D721Med (cell line): ENCODE measurements around the gene RPS6KC1.
"Not testable (repeated sequence)": the region's sequence is repeated elsewhere in the genome, so short reads cannot be mapped to it uniquely, and the experiment has no call there.

Experiments
- DNase-seq: peaks from one replicate; pipeline ENCODE4 v3.0.0; 2011; ENCODE audit warnings: low spot score; ENCODE audit not compliant: insufficient read length
- FAIRE-seq: peaks from 2 replicates; lab custom pipeline; 2011; peaks lifted over from hg19 to GRCh38; lab: Jason Lieb, UNC
- CTCF ChIP-seq: IDR thresholded peaks from 2 replicates; pipeline ENCODE4 v1.5.1; 2012; ENCODE audit warnings: mild to moderate bottlenecking, control low read depth; ENCODE audit not compliant: insufficient read depth; ENCODE audit errors: missing control alignments

Gene RPS6KC1

GRCh38 chr1:213136190-213136917 lies 85.3 kb downstream of the RPS6KC1 start:
- DNase-seq (no peak), FAIRE-seq (no peak)
- TF ChIP-seq CTCF = no peak

GRCh38 chr1:213138391-213138790 lies 87.3 kb downstream of the RPS6KC1 start:
- DNase-seq (no peak), FAIRE-seq (no peak)

GRCh38 chr1:213138892-213139291 lies 87.9 kb downstream of the RPS6KC1 start:
- TF ChIP-seq CTCF = no peak
- DNase-seq (no peak), FAIRE-seq (no peak)

More at GRCh38 chr1:213138391-213138790, 87.3 kb downstream of the RPS6KC1 start:
- no peak for TF ChIP-seq CTCF

GRCh38 chr1:213148905-213149304 lies 97.9 kb downstream of the RPS6KC1 start:
- FAIRE-seq (no peak), DNase-seq (no peak)
- no peak for TF ChIP-seq CTCF

GRCh38 chr1:213150090-213150489 lies 99.0 kb downstream of the RPS6KC1 start:
- DNase-seq, FAIRE-seq: not testable (repeated sequence)

- no peak for TF ChIP-seq CTCF
- FAIRE-seq = no peak
- DNase-seq = no peak
These were observed 103.1 kb downstream of the RPS6KC1 start for GRCh38 chr1:213154056-213154685.

- DNase-seq (no peak), FAIRE-seq (peak; percentile 69)
- TF ChIP-seq CTCF = no peak
These were observed 108.3 kb downstream of the RPS6KC1 start for GRCh38 chr1:213159376-213159775.

- not testable (repeated sequence) for DNase-seq
These were observed 109.4 kb downstream of the RPS6KC1 start for GRCh38 chr1:213160442-213160841.

More at GRCh38 chr1:213160442-213160841, 109.4 kb downstream of the RPS6KC1 start:
- not testable (repeated sequence) for FAIRE-seq
